Measurements from ENCODE around the gene ATOH8. TPM values are rescaled to one million over a fixed set of nuclear protein-coding genes. Genes with fewer than 3 reads are reported as not detected.

ATOH8 gene
- total and polyA plus RNA-seq, 4 donors, result 38.6 to 63.3 (median 50.5) TPM

DNA sequence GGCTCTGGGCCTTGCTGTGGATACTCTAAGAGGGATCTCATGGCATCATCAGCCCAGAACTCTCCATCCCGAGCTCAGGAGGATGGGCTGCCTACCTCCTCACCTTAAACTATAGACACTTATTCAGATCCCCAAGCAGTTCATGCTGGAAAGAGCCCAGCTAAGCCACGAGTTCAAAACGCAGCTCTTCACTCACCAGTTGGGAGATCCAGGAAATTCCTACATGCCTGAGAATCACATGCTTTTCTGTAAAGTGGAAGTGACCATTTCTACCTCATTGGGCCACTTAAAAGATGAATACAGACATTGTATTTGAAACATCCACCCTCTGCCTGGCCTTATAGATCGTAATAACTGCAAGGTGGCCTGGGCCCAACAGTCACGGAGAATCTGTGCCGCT lies 6.6 kb downstream of the ATOH8 start:
- Histone ChIP-seq H3K9me3 (ENCODE audit: control insufficient read depth in 4 of 4, insufficient read depth in 3 of 4, low read length in 3 of 4) (no peaks in the 10 kb centered on the region), H3K4me1 (ENCODE audit: control insufficient read depth in 5 of 5, insufficient read depth in 5 of 5, low read length in 5 of 5) (peaks cover 0 to 55% (median 30%) of the 10 kb centered on the region in 5 donors), H3K27ac (ENCODE audit: low read depth in 1 of 2, low read length in 1 of 2) (peak overlapping the region in 1 of 2 donors; percentile 26), H3K4me3 (no peak overlapping the region), H3K36me3 (ENCODE audit: control insufficient read depth in 4 of 4, insufficient read depth in 4 of 4, low read length in 4 of 4) (peaks cover 0 to 22% (median 10%) of the 10 kb centered on the region in 4 donors), H3K27me3 (ENCODE audit: control insufficient read depth in 3 of 3, insufficient read depth in 3 of 3, low read length in 2 of 3) (no peaks in the 10 kb centered on the region), H3K9ac (ENCODE audit: insufficient read depth in 1 of 2, low read length in 2 of 2) (no peak overlapping the region)
- 69 to 82% methylated on average over 6 of the region's 6 CpGs for WGBS, 2 donors
- ATAC-seq (ENCODE audit: insufficient read depth, low FRiP score) (no peak), DNase-seq (no peak)
- TF ChIP-seq, protein P1, sequence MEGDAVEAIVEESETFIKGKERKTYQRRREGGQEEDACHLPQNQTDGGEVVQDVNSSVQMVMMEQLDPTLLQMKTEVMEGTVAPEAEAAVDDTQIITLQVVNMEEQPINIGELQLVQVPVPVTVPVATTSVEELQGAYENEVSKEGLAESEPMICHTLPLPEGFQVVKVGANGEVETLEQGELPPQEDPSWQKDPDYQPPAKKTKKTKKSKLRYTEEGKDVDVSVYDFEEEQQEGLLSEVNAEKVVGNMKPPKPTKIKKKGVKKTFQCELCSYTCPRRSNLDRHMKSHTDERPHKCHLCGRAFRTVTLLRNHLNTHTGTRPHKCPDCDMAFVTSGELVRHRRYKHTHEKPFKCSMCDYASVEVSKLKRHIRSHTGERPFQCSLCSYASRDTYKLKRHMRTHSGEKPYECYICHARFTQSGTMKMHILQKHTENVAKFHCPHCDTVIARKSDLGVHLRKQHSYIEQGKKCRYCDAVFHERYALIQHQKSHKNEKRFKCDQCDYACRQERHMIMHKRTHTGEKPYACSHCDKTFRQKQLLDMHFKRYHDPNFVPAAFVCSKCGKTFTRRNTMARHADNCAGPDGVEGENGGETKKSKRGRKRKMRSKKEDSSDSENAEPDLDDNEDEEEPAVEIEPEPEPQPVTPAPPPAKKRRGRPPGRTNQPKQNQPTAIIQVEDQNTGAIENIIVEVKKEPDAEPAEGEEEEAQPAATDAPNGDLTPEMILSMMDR (IDR thresholded peaks at IDR 0.05; ENCODE audit: control extremely low read depth, extremely low read depth), result no peak

DNA sequence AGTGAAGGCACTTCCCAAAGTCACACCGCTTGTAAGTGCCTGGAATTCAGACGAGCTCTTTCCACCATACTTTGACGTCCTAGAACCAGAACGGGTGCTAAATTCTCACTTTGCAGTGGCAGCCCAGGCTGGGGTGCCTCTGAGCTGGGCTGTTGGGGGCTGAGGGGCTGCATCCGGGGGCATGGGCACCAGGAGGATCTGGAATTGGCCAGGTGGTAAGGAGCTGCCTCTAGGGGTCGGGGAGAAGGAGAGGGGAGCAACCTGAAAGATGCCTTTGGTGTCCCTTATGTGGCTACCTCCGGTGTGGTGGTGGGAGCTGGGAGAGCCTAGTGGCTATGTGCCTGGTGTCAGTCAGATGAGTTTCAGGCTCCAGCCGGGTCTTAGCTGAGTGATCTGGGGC lies 7.1 kb downstream of the ATOH8 start:
- ATAC-seq (ENCODE audit: insufficient read depth, low FRiP score), result no peak
- H3K9ac ChIP-seq (ENCODE audit: insufficient read depth in 1 of 2, low read length in 2 of 2), result no peak overlapping the region
- DNase-seq, result no peak
- peak overlapping the region in 1 of 2 donors; percentile 26 for H3K27ac ChIP-seq (ENCODE audit: low read depth in 1 of 2, low read length in 1 of 2)
- no peaks in the 10 kb centered on the region for H3K27me3 ChIP-seq (ENCODE audit: control insufficient read depth in 3 of 3, insufficient read depth in 3 of 3, low read length in 2 of 3)
- H3K36me3 ChIP-seq (ENCODE audit: control insufficient read depth in 4 of 4, insufficient read depth in 4 of 4, low read length in 4 of 4), result peaks cover 0 to 22% (median 11%) of the 10 kb centered on the region in 4 donors
- peaks cover 0 to 56% (median 34%) of the 10 kb centered on the region in 5 donors for H3K4me1 ChIP-seq (ENCODE audit: control insufficient read depth in 5 of 5, insufficient read depth in 5 of 5, low read length in 5 of 5)
- H3K9me3 ChIP-seq (ENCODE audit: control insufficient read depth in 4 of 4, insufficient read depth in 3 of 4, low read length in 3 of 4), result no peaks in the 10 kb centered on the region
- H3K4me3 ChIP-seq, result no peak overlapping the region
- TF ChIP-seq, protein P1 (IDR thresholded peaks at IDR 0.05; ENCODE audit: control extremely low read depth, extremely low read depth), result no peak
- WGBS, 2 donors, result 85 to 92% methylated on average over 8 of the region's 8 CpGs

DNA sequence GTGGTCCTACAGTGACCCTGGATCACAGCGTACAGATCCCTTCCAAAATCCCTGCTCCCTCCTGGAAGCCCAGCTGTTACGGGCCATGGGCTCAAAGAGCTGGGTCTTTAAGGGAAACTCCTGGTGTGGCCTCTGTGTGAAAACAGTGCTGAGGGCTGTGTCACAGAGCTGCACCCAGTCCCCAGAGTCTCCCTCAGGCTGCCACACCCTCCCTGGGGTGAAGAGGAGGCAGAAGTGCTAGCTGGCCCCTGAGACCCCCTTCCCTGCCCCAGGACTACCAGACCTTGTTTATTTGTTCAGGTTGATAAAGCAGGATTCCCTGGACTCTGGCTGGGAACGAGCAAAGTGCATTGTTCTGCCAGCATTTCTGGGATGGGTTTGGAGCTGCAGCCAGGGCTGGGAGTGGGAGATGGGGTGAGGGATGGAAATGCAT lies 7.7 kb downstream of the ATOH8 start:
- no peak for DNase-seq
- peaks cover 0 to 57% (median 28%) of the 10 kb centered on the region in 5 donors for H3K4me1 ChIP-seq (ENCODE audit: control insufficient read depth in 5 of 5, insufficient read depth in 5 of 5, low read length in 5 of 5)
- no peak for ATAC-seq (ENCODE audit: insufficient read depth, low FRiP score)

More for the DNA sequence above, 7.7 kb downstream of the ATOH8 start:
- Histone ChIP-seq H3K36me3 (ENCODE audit: control insufficient read depth in 4 of 4, insufficient read depth in 4 of 4, low read length in 4 of 4) (peaks cover 0 to 22% (median 14%) of the 10 kb centered on the region in 4 donors), H3K4me3 (no peak overlapping the region), H3K27ac (ENCODE audit: low read depth in 1 of 2, low read length in 1 of 2) (peak overlapping the region in 1 of 2 donors; percentile 26), H3K27me3 (ENCODE audit: control insufficient read depth in 3 of 3, insufficient read depth in 3 of 3, low read length in 2 of 3) (no peaks in the 10 kb centered on the region), H3K9ac (ENCODE audit: insufficient read depth in 1 of 2, low read length in 2 of 2) (no peak overlapping the region), H3K9me3 (ENCODE audit: control insufficient read depth in 4 of 4, insufficient read depth in 3 of 4, low read length in 3 of 4) (no peaks in the 10 kb centered on the region)
- WGBS, 2 donors, result 64 to 93% methylated on average over 3 of the region's 3 CpGs
- TF ChIP-seq, protein P1 (IDR thresholded peaks at IDR 0.05; ENCODE audit: control extremely low read depth, extremely low read depth), result no peak

Measured in lung (tissue), 12 donors.